IPS DF 4.7 (cell line): ENCODE results near the gene GLT8D2.

Source experiments
- DNase-seq: peaks from one replicate; pipeline ENCODE4 v3.0.0-alpha.2; 2013; ENCODE audit warnings: low spot score; ENCODE audit errors: extremely low read depth

Gene GLT8D2

GRCh38 chr12:104049903-104050356 lies at the start of gene GLT8D2:
TSS of gene GLT8D2 (minus strand) at chr12:104050187. CDS start at chr12:104019648, 30,539 bp downstream.
- DNase-seq = no peak

DNA sequence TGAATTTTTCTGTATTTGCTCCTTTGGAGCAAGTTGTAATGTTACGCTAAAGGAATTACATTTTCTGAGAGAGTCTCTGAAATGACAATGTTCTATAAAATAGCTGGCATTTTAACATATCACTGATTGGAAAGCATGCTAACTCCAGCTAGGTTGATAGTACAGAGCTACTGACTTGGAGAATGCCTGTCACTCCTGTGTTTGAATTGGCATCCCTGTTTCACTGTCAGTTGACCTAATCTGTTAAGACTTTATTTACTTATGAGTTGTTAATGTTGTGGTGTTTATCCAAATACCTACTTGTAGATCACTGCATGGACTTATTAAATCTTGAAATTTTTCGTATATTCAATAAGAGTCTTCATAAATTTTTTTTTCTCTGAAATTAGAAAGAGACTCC lies 48.0 kb upstream of the GLT8D2 start:
- DNase-seq = no peak

GRCh38 chr12:104095289-104095688 lies 45.3 kb upstream of the GLT8D2 start:
- no peak for DNase-seq

DNA sequence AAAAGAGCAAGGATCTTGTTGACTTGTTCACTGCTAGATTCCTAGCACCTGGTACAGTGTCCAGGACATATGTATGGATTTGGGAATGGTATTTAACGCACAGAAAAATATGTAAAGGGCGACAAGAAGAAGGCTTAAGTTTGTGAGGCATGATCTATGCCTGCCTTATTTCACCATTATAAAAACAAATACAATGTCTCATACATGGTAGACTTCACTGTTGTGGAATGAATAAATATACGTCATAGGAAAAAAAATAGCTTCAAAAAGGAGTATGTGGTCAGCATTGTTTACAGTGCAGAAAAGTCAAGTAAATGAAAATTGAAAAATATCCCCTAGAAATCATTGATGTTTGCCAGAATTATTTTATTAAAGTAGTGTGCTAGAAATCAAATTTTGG lies 44.3 kb upstream of the GLT8D2 start:
- no peak for DNase-seq

DNA sequence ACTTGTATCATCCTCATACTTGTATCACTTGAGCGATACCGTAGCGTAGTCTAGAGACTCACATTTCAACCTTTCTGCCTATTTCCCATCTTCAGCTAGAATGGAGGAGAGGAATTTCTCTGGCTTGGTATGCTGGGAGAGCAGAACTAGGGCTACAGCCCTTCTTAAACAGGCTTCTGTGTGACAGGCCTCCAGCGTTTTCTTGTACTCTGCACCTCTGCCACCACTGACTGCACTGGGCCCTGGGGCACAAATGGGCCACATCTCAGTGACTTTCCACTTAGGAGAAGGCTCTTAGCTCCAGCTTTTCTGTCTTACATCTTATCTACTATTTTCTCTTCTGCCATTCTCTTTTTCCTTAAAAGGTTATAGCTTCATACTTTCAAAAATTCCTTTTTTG lies 41.1 kb upstream of the GLT8D2 start:
- no peak for DNase-seq

- no peak for DNase-seq
These were observed 40.7 kb upstream of the GLT8D2 start for GRCh38 chr12:104090685-104091084.

DNA sequence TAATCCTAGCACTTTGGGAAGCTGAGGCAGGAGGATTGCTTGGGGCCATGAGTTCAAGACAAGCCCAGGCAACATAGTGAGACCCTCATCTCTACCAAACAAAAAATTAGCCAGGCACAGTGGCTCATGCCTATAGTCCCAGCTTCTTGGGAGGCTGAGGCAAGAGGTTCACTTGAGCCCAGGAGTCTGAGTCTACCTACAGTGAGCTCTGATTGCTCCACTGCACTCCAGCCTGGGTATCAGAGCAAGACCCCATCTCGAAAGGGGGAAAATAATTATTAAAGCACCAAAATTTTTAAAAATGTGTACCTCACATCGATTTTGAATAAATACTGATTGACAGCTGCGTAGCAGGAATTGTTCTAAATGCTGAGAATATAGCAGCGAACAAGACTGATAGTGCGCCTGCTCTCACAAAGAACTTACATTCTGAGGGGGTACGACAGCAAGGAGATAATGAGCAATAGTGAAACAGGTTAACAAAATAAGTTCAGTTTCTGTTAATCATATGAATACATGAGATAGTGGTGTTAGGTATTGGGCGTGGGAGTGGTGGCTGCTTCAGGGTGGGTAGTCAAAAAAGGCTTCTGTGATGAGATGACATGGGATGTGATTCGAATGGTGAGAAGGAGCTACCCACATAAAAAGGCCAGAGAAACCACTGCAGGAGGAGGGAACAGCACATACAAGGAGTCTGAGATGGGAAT lies 33.9 kb upstream of the GLT8D2 start:
- DNase-seq = no peak

- DNase-seq = no peak
These were observed 30.8 kb upstream of the GLT8D2 start for GRCh38 chr12:104080764-104081163.

GRCh38 chr12:104079024-104079423 lies 29.0 kb upstream of the GLT8D2 start:
- DNase-seq = no peak

DNA sequence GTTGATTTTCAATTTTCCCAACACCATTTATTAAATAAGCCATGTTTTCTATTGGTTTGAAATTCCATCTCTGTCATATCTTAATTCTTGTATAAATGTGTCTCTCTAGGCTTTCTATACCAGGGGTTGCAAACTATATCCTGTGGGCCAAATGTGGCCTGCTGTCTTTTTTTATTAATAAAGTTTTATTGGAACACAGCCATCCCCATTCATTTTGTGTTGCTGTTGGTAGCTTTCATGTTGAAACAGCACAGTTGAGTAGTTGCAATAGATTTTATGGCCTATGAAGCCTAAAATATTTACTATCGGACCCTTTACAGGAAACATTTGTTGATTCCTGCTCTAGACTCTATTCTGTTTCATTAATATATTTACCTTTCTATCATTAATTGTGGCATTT lies 23.7 kb upstream of the GLT8D2 start:
- no peak for DNase-seq

DNA sequence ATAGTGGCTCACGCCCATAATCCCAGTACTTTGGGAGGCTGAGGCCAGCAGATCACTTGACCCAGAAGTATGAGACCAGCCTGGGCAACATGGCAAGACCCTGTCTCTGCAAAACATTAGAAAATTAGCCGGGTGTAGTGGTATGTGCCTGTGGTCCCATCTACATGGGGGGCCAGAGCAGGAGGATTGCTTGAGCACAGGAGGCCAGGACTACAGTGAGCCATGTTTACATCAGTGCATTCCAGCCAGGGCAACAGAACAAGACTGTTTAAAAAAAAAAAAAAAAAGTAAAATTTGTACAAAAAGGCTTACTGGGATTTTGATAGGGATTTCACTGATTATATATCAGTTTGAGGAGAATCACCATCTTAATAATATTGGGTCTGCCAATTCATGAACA lies 22.1 kb upstream of the GLT8D2 start:
- no peak for DNase-seq

DNA sequence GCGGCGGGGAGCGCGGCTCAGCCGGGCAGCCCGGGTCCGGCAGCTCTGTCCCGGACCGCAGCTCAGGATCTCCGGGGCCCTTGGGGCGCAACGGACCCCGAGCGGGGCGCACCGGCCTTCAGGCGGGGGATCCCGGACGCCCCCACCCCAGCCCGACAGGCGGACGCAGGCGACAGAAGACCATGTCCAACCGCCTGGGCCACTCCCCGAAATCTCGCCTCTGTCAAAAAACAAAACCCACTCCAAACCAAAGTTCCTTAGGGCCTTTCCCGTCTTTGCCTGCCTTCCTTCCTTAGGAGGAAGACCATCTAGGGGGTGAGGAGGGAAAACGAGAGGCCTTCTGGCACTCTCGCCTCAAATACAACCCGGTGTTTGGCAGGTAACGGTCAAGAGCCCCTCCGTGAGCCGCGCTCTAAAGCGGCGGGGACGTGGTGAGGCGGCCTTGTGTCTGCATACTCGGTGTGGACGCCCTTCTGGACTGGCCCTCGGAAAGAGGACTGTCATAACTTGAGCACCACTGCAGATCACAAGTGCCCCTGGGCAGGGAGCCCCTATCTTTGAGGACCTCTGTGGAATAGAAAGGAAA lies 14.9 kb upstream of the GLT8D2 start:
- DNase-seq = no peak

DNA sequence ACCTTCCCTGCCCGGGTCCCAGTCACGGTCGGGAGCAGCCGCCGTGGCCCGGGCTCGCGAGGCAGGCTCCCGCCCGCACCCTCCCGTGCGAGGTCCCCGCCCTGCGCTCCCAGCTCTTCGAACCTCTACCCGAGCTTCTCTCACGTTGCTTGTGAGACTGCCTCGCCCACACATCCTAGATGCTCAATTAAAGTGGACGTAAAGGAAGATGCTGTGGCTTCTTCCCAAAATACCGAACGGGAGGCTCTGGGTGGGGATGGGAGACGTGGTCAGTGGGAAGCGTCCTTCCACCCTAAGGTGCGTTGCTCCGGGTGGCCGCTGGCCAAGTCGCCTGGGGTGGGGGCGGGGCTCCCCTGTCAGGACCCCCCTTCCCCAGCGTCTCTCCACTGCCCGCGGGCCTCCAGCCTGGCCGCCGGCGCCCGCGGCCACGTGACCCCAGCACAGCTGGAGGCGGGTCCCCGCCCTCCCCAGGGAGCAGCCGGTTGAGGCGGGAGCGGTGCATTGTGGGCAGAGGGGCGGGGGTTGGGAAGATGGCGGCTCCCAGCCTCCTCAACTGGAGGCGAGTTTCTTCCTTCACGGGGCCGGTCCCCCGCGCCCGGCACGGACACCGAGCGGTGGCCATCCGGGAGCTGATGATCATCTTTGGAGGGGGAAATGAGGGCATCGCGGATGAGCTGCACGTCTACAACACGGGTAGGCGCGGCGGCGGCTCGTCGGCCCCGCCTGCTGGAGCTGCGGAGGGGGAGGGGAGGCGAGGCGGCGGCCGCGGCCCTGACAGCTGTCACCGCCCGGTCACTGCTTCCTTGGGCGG lies 14.2 kb upstream of the GLT8D2 start, which contains the start of gene HCFC2:
Gene HCFC2 (plus strand): TSS at position 501 of the 811 bp plus-strand sequence. CDS start 30 bp downstream, at position 531.
- no peak for DNase-seq

DNA sequence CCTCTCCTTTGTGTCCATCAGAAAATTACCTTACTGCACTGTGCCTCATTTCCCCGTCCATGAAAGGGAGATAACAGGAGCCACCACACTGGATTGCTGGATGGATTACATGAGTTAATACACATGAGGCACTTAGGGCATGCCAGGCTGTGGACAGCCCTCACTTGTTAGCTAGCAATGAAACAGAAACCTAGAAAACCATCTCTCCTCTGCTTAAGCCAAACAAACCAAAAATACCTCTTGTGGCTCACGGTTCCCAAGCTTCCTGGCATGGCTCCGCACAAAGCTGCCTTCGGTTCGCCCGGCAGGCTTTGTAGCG lies 13.7 kb upstream of the GLT8D2 start:
- DNase-seq = no peak

- no peak for DNase-seq
These were observed 10.8 kb upstream of the GLT8D2 start for GRCh38 chr12:104060791-104061190.

DNA sequence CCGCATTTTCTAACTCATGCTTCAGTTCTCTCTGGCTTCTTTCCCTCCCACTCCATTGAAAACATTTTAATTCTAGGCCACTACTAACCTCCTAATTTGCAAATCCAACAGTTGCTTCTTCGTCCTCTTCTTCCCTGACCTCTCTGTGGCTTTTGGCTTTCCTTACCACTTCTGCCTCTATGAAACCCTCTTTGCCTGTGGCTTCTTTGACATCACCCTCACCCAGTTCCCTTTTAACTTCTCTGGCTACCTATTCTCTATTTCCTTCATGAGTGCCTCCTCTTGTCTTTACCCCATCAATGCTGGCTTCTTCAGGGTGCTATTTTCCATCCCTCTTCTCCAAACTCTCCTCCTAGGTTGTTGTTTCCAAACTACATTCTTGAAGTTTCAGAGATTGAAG lies 10.0 kb upstream of the GLT8D2 start:
- DNase-seq = no peak

GRCh38 chr12:104058802-104059201 lies 8.8 kb upstream of the GLT8D2 start:
- no peak for DNase-seq

DNA sequence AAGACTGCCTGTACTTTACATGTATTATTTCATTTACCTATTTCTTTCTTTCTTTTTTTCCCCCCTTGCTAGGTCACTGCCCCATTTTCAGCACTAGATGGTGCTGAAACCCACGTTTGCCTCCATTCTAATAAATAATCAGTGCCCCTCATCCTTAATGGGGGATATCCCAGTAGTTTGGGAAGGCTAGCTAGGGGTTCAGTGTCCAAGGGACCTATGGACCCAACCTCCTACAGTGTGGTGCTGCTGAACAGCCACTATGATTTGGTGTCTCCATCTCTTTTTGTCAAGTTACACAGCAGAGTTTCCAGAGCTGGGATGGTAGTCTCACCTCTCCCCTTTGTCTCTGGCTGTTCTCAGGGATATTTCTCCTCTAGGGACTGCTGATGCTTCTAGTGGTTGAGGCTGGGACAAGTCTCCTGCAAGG lies 7.8 kb upstream of the GLT8D2 start:
- DNase-seq = no peak

- DNase-seq = no peak
These were observed 6.5 kb upstream of the GLT8D2 start for GRCh38 chr12:104056419-104056972.

DNA sequence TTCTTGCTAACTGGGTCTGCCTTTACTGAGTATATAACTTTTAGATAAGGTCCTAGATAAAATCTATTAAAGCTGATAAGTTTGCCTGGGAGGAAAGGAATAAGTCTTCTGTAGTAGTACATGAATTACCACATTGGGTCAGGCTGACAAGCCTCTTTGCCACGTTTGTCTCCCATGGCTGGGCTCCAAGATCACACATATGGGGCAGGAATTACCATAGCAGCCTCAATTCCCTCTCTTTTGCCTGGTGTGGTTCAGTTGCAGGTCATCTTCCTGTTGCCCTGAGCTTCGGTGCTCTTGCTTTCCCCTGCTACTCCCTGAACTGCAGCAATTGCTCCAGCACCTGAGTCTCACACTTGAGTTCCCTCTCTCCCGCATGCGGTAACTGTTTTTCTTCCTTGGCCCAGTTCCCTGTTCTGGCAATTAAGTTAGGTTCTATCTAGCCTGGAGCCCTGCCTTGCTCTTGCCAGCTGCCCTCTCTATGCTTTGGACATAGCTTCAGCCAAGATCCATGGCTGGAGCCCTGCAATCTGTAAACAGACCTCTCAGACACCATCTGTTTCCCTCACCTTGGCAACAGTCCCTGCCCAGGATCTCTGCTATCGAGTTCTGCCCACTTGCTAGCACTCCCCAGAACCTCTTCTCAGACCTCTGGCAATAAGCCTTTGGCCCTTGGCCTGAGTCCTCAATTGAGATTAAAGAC lies 5.8 kb upstream of the GLT8D2 start:
- no peak for DNase-seq

GRCh38 chr12:104054681-104055346 lies 4.8 kb upstream of the GLT8D2 start:
- no peak for DNase-seq
